NB4 (cell line): ENCODE results near the gene REPS1.

Source experiments
- DNase-seq: peaks from one replicate; pipeline ENCODE4 v3.0.0; 2010; ENCODE audit warnings: low read depth
- H3K4me3 ChIP-seq: one replicate; pipeline ENCODE4 v1.5.1; 2011; ENCODE audit warnings: mild to moderate bottlenecking, low read depth, low read length, moderate library complexity
- MYC ChIP-seq: IDR thresholded peaks from 2 replicates; pipeline ENCODE4 v1.6.1; 2011; ENCODE audit warnings: low read depth, low read length
- POLR2A ChIP-seq: IDR thresholded peaks from 2 replicates; pipeline ENCODE4 v1.6.1; 2011; ENCODE audit warnings: mild to moderate bottlenecking; ENCODE audit not compliant: insufficient read length; ENCODE audit errors: extremely low read depth
- TF ChIP-seq, protein P1 (sequence below): IDR thresholded peaks from 2 replicates; pipeline ENCODE4 v1.6.1; 2011; ENCODE audit warnings: low read depth, low read length
- TF ChIP-seq, protein P2 (sequence below): IDR thresholded peaks from one replicate; pipeline ENCODE4 v1.5.1; 2012; ENCODE audit warnings: low read depth, low read length

REPS1 gene

DNA sequence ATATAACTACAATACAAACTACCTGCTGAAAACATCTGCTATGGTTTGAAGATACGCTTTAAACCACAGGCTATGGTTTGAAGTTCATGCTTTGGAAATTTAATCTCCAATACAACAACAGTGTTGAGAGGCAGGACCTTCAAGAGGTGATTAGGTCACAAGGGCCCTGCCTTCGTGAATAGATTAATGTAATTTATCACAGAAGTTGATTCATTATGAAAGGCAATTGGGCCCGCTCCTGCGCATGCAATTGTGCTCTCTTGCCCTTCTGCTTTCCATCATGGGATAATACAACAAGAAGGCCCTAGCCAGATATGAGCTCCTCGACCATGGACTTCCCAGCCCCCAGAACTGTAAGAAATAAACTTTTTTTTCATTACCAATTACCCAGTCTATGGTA, 21.2 kb downstream of the REPS1 start:
- no peak for DNase-seq
- no peak overlapping the region for H3K4me3 ChIP-seq
- TF ChIP-seq, protein P1, sequence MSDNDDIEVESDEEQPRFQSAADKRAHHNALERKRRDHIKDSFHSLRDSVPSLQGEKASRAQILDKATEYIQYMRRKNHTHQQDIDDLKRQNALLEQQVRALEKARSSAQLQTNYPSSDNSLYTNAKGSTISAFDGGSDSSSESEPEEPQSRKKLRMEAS, result no peak

DNA sequence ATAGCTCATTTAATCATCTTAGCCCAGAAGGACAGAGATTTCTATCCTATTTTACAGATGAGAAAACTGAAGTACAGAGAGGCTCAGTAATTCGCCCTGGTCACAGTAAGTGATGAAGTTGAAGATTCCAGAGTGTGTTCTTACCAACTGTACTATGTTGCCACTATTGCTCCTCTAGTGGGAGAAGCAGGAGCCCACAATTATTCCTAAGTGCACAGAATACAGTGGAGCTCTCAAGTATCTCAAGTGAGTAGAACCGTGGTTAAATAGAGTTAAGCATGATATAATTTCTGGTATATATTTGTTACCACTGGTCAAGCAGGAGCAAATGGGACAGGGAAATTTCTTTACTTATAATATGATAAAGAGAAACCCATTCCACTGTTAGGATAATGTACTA, 22.1 kb downstream of the REPS1 start:
- TF ChIP-seq, protein P2, sequence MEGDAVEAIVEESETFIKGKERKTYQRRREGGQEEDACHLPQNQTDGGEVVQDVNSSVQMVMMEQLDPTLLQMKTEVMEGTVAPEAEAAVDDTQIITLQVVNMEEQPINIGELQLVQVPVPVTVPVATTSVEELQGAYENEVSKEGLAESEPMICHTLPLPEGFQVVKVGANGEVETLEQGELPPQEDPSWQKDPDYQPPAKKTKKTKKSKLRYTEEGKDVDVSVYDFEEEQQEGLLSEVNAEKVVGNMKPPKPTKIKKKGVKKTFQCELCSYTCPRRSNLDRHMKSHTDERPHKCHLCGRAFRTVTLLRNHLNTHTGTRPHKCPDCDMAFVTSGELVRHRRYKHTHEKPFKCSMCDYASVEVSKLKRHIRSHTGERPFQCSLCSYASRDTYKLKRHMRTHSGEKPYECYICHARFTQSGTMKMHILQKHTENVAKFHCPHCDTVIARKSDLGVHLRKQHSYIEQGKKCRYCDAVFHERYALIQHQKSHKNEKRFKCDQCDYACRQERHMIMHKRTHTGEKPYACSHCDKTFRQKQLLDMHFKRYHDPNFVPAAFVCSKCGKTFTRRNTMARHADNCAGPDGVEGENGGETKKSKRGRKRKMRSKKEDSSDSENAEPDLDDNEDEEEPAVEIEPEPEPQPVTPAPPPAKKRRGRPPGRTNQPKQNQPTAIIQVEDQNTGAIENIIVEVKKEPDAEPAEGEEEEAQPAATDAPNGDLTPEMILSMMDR, result no peak
- TF ChIP-seq POLR2A (no peak), MYC (no peak)
- TF ChIP-seq, protein P1, result no peak
- no peak for DNase-seq
- no peak overlapping the region for H3K4me3 ChIP-seq

- DNase-seq, result no peak
- no peak overlapping the region for H3K4me3 ChIP-seq
- TF ChIP-seq, protein P1, result no peak
- TF ChIP-seq POLR2A (no peak), MYC (no peak)
- TF ChIP-seq, protein P2, result no peak
Observed at GRCh38 chr6:138965291-138965874, 22.7 kb downstream of the REPS1 start.

DNA sequence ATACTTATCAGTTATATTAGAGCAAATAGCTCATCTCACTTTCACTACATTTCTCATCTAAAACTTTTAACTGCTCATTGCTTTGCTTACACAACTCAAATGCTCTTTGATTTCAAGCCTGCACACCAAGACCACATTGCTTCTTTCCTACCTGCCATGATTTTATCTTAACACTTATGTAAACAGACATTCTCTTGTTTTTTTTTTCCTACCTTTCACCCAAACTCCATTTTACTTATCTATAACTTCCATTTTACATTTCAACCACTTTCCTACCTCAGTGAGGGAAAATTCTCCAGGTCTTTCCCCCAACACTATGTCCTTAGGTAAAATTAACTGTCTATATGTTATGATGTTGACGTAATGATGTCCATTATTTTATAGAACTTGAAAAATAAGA, 24.0 kb downstream of the REPS1 start:
- TF ChIP-seq POLR2A, result no peak
- no peak for TF ChIP-seq MYC
- TF ChIP-seq, protein P2, result no peak
- TF ChIP-seq, protein P1, result no peak
- no peak overlapping the region for H3K4me3 ChIP-seq
- DNase-seq, result no peak

DNA sequence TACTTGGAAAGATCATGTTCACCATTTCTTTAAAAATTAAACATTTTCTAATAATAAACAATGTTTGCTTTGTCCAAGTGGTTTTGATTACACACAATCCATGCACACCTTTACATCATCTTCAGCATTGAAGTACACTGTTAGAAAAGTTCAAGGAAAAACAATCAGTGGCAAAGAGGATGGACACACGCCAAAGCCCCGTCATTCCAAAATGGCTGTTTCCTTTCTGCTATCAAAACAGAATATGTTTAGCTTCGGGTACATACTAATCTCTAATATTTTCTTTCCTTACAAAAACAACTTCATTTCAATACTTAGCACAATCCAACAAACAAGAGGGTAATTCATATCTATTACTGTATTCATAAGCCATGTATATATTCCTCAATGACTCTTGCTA, 24.5 kb downstream of the REPS1 start:
- no peak overlapping the region for H3K4me3 ChIP-seq
- DNase-seq, result no peak
- TF ChIP-seq POLR2A (no peak), MYC (no peak)
- TF ChIP-seq, protein P1, result no peak
- TF ChIP-seq, protein P2, result no peak

- DNase-seq, result no peak
- TF ChIP-seq, protein P2, result no peak
- no peak for TF ChIP-seq MYC
- TF ChIP-seq, protein P1, result no peak
- no peak for TF ChIP-seq POLR2A
Observed at GRCh38 chr6:138963119-138963518, 24.9 kb downstream of the REPS1 start.

More at GRCh38 chr6:138963119-138963518, 24.9 kb downstream of the REPS1 start:
- no peak overlapping the region for H3K4me3 ChIP-seq
